ENCODE measurements around the gene C10orf105.

The C10orf105 gene

GRCh38 chr10:71671994-71672946, 47.3 kb downstream of the C10orf105 start:
- H3K27ac ChIP-seq (ENCODE audit: low read length), result no peak overlapping the region
- no peaks in the 10 kb centered on the region for H3K4me1 ChIP-seq (ENCODE audit: insufficient read depth, low read length)
- no peaks in the 10 kb centered on the region for H3K9me3 ChIP-seq (ENCODE audit: insufficient read depth, low read depth, low read length)
- no peaks in the 10 kb centered on the region for H3K36me3 ChIP-seq (ENCODE audit: insufficient read depth, low read depth, low read length)
- no peak overlapping the region for H3K4me3 ChIP-seq (ENCODE audit: low read length)
- no peaks in the 10 kb centered on the region for H3K27me3 ChIP-seq (ENCODE audit: insufficient read depth, low read length)
- no peak overlapping the region for H3K9ac ChIP-seq (ENCODE audit: low read depth, low read length)

- H3K4me3 ChIP-seq (ENCODE audit: low read length), result no peak overlapping the region
- no peaks in the 10 kb centered on the region for H3K27me3 ChIP-seq (ENCODE audit: insufficient read depth, low read length)
- H3K36me3 ChIP-seq (ENCODE audit: insufficient read depth, low read depth, low read length), result no peaks in the 10 kb centered on the region
- peaks cover 6% of the 10 kb centered on the region; the same call in 1 of the 2 replicates for H3K4me1 ChIP-seq (ENCODE audit: insufficient read depth, low read length)
- no peak overlapping the region for H3K27ac ChIP-seq (ENCODE audit: low read length)
- H3K9ac ChIP-seq (ENCODE audit: low read depth, low read length), result no peak overlapping the region
- H3K9me3 ChIP-seq (ENCODE audit: insufficient read depth, low read depth, low read length), result no peaks in the 10 kb centered on the region
Measured at GRCh38 chr10:71667387-71667752, 52.2 kb downstream of the C10orf105 start.

GRCh38 chr10:71666639-71667386, 52.8 kb downstream of the C10orf105 start:
- Histone ChIP-seq H3K27ac (ENCODE audit: low read length) (no peak overlapping the region), H3K9ac (ENCODE audit: low read depth, low read length) (no peak overlapping the region), H3K4me3 (ENCODE audit: low read length) (no peak overlapping the region), H3K36me3 (ENCODE audit: insufficient read depth, low read depth, low read length) (no peaks in the 10 kb centered on the region), H3K4me1 (ENCODE audit: insufficient read depth, low read length) (peaks cover 6% of the 10 kb centered on the region; the same call in 1 of the 2 replicates), H3K9me3 (ENCODE audit: insufficient read depth, low read depth, low read length) (no peaks in the 10 kb centered on the region), H3K27me3 (ENCODE audit: insufficient read depth, low read length) (no peaks in the 10 kb centered on the region)

- Histone ChIP-seq H3K27ac (ENCODE audit: low read length) (no peak overlapping the region), H3K4me1 (ENCODE audit: insufficient read depth, low read length) (peaks cover 6% of the 10 kb centered on the region; the same call in 1 of the 2 replicates), H3K9ac (ENCODE audit: low read depth, low read length) (no peak overlapping the region), H3K4me3 (ENCODE audit: low read length) (no peak overlapping the region), H3K9me3 (ENCODE audit: insufficient read depth, low read depth, low read length) (no peaks in the 10 kb centered on the region), H3K27me3 (ENCODE audit: insufficient read depth, low read length) (no peaks in the 10 kb centered on the region), H3K36me3 (ENCODE audit: insufficient read depth, low read depth, low read length) (no peaks in the 10 kb centered on the region)
Measured at GRCh38 chr10:71665456-71665855, 54.1 kb downstream of the C10orf105 start.

- H3K9me3 ChIP-seq (ENCODE audit: insufficient read depth, low read depth, low read length), result no peaks in the 10 kb centered on the region
- peaks cover 2% of the 10 kb centered on the region; the same call in 1 of the 2 replicates for H3K27me3 ChIP-seq (ENCODE audit: insufficient read depth, low read length)
- no peaks in the 10 kb centered on the region for H3K36me3 ChIP-seq (ENCODE audit: insufficient read depth, low read depth, low read length)
- H3K9ac ChIP-seq (ENCODE audit: low read depth, low read length), result no peak overlapping the region
- H3K4me1 ChIP-seq (ENCODE audit: insufficient read depth, low read length), result peaks cover 7% of the 10 kb centered on the region; the same call in 1 of the 2 replicates
- no peak overlapping the region for H3K4me3 ChIP-seq (ENCODE audit: low read length)
- no peak overlapping the region for H3K27ac ChIP-seq (ENCODE audit: low read length)
Measured at GRCh38 chr10:71664585-71664984, 55.0 kb downstream of the C10orf105 start.

- Histone ChIP-seq H3K36me3 (ENCODE audit: insufficient read depth, low read depth, low read length) (no peaks in the 10 kb centered on the region), H3K4me3 (ENCODE audit: low read length) (no peak overlapping the region), H3K27ac (ENCODE audit: low read length) (no peak overlapping the region), H3K9me3 (ENCODE audit: insufficient read depth, low read depth, low read length) (no peaks in the 10 kb centered on the region), H3K4me1 (ENCODE audit: insufficient read depth, low read length) (peaks cover 20% of the 10 kb centered on the region), H3K27me3 (ENCODE audit: insufficient read depth, low read length) (peaks cover 15% of the 10 kb centered on the region; the same call in 1 of the 2 replicates), H3K9ac (ENCODE audit: low read depth, low read length) (no peak overlapping the region)
Measured at GRCh38 chr10:71663311-71663710, 56.3 kb downstream of the C10orf105 start.

- no peak overlapping the region for H3K9ac ChIP-seq (ENCODE audit: low read depth, low read length)
- H3K9me3 ChIP-seq (ENCODE audit: insufficient read depth, low read depth, low read length), result no peaks in the 10 kb centered on the region
- H3K27ac ChIP-seq (ENCODE audit: low read length), result no peak overlapping the region
- peaks cover 21% of the 10 kb centered on the region for H3K27me3 ChIP-seq (ENCODE audit: insufficient read depth, low read length)
- H3K4me1 ChIP-seq (ENCODE audit: insufficient read depth, low read length), result peaks cover 33% of the 10 kb centered on the region
- no peaks in the 10 kb centered on the region for H3K36me3 ChIP-seq (ENCODE audit: insufficient read depth, low read depth, low read length)
- no peak overlapping the region for H3K4me3 ChIP-seq (ENCODE audit: low read length)
Measured at GRCh38 chr10:71661779-71662336, 57.7 kb downstream of the C10orf105 start.
